GM21367 (cell line): Measurements from ENCODE around the gene PAK4.
"Not testable (repeated sequence)": the region's sequence is repeated elsewhere in the genome, so short reads cannot be mapped to it uniquely, and the experiment has no call there.

Source experiments
- ATAC-seq: cut with Tn5 transposase; IDR thresholded peaks from one replicate; pipeline ENCODE4 v1.9.1; 2021; ENCODE audit not compliant: unreplicated experiment

The PAK4 gene

DNA sequence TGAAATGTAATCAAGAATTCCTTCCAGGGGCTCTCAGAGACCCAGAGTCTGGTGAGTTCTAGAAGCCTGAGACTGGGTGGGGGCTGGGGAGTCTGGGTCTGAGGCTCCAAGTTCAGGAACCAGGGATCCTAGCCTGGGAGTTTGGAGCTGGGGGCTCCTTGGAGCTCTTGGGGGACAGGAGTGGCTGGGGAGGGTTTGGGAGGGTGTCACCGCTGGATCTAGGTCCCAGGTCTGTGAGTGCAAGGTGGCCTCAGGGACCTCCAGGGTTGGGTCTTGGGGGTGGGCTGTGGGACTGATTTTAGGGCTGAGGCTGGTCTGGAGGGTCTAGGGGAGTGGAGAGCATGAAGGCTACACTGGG is 77.4 kb downstream of the PAK4 start:
- ATAC-seq: no peak

- ATAC-seq: no peak
Observed at GRCh38 chr19:39203372-39204341, 78.1 kb downstream of the PAK4 start, which contains the start of gene SYCN. Gene SYCN, minus strand, starts transcription at chr19:39204263. Its CDS starts 9 bp downstream, at chr19:39204254.

DNA sequence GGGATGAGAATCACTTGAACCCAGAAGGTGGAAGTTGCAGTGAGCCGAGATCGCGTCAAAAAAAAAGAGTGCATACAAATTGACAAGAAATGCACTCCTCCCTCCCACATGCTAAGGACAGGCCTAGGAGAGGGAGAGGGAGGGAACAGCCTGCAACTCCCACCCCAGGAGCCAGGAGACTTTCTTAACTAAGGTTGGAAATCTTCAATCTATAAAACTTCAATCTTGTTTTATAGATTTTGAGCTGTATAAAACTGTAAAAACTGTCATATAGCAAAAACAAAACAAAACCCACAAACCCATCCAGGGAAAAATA is 79.8 kb downstream of the PAK4 start:
- no peak for ATAC-seq

DNA sequence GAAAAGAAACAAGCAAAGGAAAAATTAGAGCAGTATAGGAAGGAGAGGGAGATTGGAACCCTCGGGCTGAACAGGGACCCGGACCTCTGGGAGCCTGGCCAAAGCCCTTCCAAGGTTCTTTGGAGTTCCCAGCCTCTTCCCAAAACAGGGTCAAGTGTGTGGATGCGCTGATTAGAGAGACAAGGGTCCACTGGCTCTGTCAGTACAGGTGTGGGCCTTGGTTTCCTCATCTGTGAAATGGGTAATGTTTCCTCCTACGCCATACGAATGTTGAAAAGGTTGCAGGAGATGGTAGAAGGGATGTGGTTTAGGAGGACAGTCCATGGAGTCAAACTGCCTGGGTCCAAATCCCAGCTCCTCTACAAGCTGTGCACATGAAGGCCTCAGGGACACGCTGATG is 80.5 kb downstream of the PAK4 start:
- no peak for ATAC-seq

GRCh38 chr19:39207293-39207836 is 81.8 kb downstream of the PAK4 start:
- ATAC-seq: no peak

- ATAC-seq: no peak
Observed at GRCh38 chr19:39208175-39208795, 82.7 kb downstream of the PAK4 start.

DNA sequence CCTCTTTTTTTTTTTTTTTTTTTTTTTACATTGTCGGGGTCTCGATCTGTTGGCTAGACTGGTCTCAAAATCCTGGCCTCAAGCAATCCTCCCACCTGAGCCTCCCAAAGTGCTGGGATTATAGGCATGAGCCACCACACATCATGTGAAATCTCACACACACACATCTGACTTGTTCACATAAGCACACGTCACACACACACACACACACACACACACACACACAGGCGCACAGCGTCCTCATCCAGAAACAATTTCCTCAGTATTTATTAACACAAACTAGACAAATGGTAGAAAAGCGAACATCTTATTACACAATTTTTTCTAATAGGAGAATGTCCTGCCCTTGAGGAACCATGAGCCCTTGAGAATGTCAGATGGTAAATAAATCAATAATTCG is 83.6 kb downstream of the PAK4 start:
- ATAC-seq: no peak

DNA sequence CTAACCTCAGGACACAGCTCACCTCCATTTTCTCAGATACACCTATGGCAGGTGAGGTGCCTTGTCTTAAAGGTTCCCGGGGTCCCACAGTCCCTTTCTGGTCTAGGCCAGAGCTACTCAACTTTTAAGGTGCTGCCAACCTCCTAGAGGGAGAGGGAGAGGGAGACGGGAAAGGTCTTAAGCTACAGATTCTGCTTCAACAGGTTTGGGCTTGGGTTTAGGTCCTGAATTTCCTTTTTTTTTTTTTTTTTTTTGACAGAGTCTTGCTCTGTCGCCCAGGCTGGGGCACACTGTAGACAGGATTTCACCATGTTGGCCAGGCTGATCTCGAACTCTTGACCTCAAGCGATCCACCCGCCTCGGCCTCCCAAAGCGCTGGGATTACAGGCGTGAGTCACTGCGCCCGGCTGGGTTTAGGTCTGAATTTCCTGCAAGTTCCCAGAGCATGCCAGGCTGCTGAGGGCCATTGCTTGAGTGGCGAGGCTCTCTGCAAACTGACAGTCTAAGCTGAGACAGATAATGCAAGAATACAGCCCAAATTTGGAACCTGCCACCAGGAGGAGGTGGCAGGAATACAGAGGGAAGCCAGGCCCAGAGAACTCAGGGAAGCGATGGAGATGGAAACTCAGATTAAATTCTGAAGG is 86.3 kb downstream of the PAK4 start:
- ATAC-seq: no peak

DNA sequence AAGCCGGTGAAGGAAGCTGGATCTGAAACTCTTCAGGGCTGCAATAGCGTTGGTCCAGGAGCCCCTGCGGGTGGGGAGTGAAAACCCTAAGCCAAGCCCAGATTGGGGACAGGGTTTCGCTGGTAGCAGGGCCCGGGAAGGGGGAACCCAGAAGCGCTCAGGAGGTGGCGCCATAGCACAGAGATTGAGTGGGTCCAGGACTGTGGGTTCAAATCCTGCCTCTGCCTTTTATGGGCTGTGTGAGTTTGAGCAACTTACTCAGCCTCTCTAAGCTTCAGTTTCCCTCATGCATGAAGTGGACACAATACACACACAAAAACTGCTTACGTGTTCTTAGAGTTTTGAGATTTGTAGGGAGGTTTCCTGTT is 86.8 kb downstream of the PAK4 start:
- no peak for ATAC-seq

GRCh38 chr19:39215323-39215722 is 89.7 kb downstream of the PAK4 start:
- ATAC-seq: not testable (repeated sequence)

DNA sequence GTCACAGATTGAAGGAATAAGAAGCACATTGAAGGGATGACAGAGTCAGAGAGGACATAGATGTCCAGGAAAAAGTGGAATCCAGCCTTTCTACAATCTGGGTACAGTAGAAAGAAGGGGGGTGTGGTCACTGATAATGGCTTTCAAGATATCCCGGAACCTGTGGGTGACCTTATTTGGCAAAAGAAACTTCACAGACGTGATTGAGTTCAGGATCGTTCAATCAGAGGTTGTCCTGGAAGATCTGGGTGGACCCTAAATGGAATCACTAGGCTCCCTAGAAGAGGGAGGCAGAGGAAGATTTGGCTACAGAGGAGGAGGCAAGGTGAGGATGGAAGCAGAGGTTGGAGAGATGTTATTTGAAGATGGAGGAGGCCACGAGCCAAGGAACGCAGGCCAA is 91.5 kb downstream of the PAK4 start:
- ATAC-seq: no peak

GRCh38 chr19:39218230-39219007 is 92.8 kb downstream of the PAK4 start:
- no peak for ATAC-seq

GRCh38 chr19:39219108-39219507 is 93.5 kb downstream of the PAK4 start:
- ATAC-seq: not testable (repeated sequence)

DNA sequence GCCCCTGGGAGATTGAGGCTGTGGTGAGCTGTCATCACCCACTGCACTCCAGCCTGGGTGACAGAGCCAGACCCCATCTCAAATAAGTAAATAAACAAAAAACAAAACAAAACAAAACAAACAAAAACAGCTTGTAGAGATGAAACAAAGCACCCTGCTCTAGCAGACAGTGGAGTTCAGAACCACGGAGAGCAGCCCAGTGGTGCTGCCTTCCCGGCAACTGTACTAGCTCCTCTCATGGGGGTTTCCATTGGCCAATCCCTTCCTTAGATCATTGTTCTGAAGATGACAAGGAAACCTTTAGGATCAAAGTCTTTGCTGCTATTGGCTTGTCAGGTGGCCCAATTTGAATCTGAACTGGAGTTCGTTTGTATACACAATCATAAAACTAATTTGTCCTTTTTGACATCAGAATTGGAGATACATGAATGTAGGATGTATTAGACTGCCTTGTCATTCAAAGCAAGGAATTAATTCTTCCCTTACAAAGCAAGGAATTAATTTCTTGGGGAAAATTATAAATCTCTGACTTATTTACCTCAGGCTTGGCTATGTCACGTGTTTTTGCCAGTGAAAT is 98.2 kb downstream of the PAK4 start:
- ATAC-seq: no peak

GRCh38 chr19:39224910-39225309 is 99.3 kb downstream of the PAK4 start:
- no peak for ATAC-seq
